BE2C (cell line): ENCODE measurements around the gene PDGFRB.

Source experiments
- DNase-seq: peaks from one replicate; pipeline ENCODE4 v3.0.0-alpha.2; 2020
- H3K27me3 ChIP-seq: fragments of 250-450 bp; sonication (Bioruptor Pico); 2 replicates; pipeline ENCODE4 v1.5.1; 2020; ENCODE audit warnings: mild to moderate bottlenecking
- H3K36me3 ChIP-seq: fragments of 250-450 bp; sonication (Bioruptor Pico); 2 replicates; pipeline ENCODE4 v1.5.1; 2020; ENCODE audit warnings: mild to moderate bottlenecking
- H3K4me1 ChIP-seq: fragments of 250-450 bp; sonication (Bioruptor Pico); 2 replicates; pipeline ENCODE4 v1.5.1; 2020
- H3K4me3 ChIP-seq: 2 replicates; pipeline ENCODE4 v1.5.1; 2011; ENCODE audit warnings: low read depth, low read length
- H3K9me3 ChIP-seq: fragments of 250-450 bp; sonication (Bioruptor Pico); 2 replicates; pipeline ENCODE4 v1.5.1; 2020
- TF ChIP-seq, protein P1 (sequence below): IDR thresholded peaks from 2 replicates; pipeline ENCODE4 v1.5.1; 2012; ENCODE audit warnings: mild to moderate bottlenecking, low read depth, low read length

Gene PDGFRB

DNA sequence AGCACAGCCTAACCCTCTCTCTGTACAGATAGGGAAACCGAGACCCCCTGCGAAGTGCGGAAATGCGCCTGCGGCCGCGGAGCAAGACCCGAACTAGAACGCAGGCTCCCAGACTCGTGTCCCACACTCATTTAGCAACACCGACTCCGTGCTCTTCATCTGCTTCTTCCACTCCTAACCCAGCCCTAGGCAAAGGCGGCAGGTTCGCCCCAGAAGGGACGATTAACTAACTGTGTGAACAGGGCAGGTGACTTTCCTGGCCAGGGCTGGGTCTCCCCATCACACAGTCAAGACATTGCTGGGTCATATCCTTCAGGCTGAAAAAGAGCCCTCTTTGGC is 11.8 kb upstream of the PDGFRB start:
- Histone ChIP-seq H3K4me3 (no peak overlapping the region), H3K27me3 (no peaks in the 10 kb centered on the region), H3K9me3 (no peaks in the 10 kb centered on the region), H3K4me1 (peaks cover 12% of the 10 kb centered on the region), H3K36me3 (no peaks in the 10 kb centered on the region)
- TF ChIP-seq, protein P1, sequence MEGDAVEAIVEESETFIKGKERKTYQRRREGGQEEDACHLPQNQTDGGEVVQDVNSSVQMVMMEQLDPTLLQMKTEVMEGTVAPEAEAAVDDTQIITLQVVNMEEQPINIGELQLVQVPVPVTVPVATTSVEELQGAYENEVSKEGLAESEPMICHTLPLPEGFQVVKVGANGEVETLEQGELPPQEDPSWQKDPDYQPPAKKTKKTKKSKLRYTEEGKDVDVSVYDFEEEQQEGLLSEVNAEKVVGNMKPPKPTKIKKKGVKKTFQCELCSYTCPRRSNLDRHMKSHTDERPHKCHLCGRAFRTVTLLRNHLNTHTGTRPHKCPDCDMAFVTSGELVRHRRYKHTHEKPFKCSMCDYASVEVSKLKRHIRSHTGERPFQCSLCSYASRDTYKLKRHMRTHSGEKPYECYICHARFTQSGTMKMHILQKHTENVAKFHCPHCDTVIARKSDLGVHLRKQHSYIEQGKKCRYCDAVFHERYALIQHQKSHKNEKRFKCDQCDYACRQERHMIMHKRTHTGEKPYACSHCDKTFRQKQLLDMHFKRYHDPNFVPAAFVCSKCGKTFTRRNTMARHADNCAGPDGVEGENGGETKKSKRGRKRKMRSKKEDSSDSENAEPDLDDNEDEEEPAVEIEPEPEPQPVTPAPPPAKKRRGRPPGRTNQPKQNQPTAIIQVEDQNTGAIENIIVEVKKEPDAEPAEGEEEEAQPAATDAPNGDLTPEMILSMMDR = no peak
- DNase-seq = no peak

DNA sequence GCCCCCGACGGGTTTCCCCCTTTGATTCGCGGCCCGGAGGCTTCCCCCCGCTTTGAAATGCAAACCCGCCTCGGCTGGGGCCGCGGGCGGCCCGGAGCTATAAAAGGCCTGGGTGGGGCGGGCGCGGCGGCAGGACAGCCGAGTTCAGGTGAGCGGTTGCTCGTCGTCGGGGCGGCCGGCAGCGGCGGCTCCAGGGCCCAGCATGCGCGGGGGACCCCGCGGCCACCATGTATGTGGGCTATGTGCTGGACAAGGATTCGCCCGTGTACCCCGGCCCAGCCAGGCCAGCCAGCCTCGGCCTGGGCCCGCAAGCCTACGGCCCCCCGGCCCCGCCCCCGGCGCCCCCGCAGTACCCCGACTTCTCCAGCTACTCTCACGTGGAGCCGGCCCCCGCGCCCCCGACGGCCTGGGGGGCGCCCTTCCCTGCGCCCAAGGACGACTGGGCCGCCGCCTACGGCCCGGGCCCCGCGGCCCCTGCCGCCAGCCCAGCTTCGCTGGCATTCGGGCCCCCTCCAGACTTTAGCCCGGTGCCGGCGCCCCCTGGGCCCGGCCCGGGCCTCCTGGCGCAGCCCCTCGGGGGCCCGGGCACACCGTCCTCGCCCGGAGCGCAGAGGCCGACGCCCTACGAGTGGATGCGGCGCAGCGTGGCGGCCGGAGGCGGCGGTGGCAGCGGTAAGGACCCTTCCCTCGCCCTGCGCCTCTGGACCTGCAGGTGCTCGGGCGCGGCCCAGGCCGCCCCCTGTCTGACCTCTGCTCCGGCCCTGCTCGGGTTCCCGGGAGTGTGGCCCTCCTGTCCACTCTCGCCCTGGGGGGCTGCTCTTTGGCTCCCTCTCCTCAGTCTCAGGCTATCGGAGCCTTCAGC is 11.2 kb upstream of the PDGFRB start, which contains the start of gene CDX1:
CDX1 (plus strand) TSS at position 129 of the 862 bp plus-strand sequence; CDS start at position 228, 99 bp downstream.
- Histone ChIP-seq H3K36me3 (no peaks in the 10 kb centered on the region), H3K9me3 (no peaks in the 10 kb centered on the region), H3K27me3 (no peaks in the 10 kb centered on the region), H3K4me3 (no peak within 1 kb of the TSS), H3K4me1 (peaks cover 14% of the 10 kb centered on the region)
- DNase-seq = no peak
- TF ChIP-seq, protein P1 = no peak

DNA sequence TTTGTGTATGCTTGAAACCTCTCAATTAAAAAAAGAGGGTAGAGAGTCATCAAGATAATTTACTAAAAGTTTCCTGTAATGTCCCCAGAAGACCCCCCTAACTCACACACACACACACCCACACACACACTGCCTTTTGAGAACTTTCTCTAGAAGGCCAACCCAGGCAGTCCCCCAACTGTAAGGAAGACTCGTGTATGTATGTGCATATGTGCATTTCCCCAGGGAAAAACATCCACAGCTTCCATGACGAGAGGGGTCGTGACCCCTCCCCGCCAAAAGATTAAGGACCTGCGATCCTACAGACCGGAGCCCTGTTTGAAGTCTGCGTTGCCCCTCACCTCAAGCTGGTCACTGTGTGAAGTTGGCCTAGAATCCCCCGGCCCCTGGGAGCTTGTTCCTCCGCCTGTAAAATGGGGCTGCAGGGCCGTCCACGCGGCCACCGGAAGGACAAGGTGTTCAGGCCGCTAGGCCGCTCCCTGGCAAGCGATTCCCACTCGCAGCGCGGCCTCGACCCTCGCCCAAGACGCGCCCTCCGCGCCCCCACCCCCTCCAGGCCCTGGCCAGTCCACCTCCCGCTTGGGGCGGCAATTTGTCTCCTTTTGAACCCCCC is 10.5 kb upstream of the PDGFRB start:
- H3K4me3 ChIP-seq = no peak overlapping the region
- H3K27me3 ChIP-seq = no peaks in the 10 kb centered on the region
- TF ChIP-seq, protein P1 = no peak
- H3K4me1 ChIP-seq = peaks cover 17% of the 10 kb centered on the region
- DNase-seq = no peak
- H3K36me3 ChIP-seq = no peaks in the 10 kb centered on the region
- no peaks in the 10 kb centered on the region for H3K9me3 ChIP-seq

DNA sequence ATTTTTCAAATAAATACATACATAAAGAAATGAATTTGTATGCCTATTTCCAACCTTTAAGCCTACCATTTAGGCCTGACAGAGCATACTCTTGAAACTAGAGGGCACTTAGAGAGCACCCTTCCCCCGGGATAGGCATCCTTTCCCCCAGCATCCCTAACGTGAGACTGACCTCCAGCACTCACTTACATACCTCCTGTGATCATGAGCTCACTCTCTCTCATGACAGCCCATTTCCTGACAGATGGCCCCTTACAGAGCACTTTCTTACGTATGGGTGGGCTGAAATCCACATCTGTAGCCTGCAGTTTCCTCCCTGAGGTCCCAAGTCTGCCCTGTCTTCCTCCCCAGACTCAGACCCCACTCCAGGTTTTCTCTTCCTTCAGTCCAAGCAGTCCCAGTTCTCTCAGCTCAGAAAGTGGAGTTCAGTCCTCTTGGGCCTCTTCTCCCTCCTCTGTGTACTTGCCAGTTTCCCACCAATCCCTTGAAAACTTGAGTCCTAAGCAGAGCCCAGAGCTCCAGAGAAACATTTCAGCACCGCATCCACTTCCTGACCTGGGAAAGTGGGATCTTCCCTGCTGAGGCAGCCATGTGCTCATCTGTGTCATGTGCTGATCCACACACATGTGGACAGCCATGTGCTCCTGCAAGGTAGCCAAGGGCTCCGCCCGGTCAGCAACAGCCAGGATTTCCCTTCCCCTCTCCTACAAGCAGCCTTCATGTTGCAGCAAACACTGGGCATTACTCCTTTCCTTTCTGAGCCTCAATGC is 8.8 kb upstream of the PDGFRB start:
- Histone ChIP-seq H3K9me3 (no peaks in the 10 kb centered on the region), H3K27me3 (no peaks in the 10 kb centered on the region), H3K4me1 (peaks cover 30% of the 10 kb centered on the region), H3K4me3 (no peak overlapping the region), H3K36me3 (no peaks in the 10 kb centered on the region)
- no peak for DNase-seq
- TF ChIP-seq, protein P1 = no peak

- Histone ChIP-seq H3K4me1 (peaks cover 35% of the 10 kb centered on the region), H3K4me3 (no peak overlapping the region), H3K36me3 (no peaks in the 10 kb centered on the region), H3K27me3 (no peaks in the 10 kb centered on the region), H3K9me3 (no peaks in the 10 kb centered on the region)
- TF ChIP-seq, protein P1 = no peak
- no peak for DNase-seq
These were observed 8.0 kb upstream of the PDGFRB start for GRCh38 chr5:150163547-150164059.
